CD4-positive, alpha-beta T cell treated with Interleukin-12 subunit alpha and Interleukin-12 subunit beta, for 1 hour (primary cell): ENCODE data around the gene IDI2.

ENCODE experiments used
- DNase-seq: peaks from one replicate; pipeline ENCODE4 v3.0.0-alpha.2; 2020

The IDI2 gene

DNA sequence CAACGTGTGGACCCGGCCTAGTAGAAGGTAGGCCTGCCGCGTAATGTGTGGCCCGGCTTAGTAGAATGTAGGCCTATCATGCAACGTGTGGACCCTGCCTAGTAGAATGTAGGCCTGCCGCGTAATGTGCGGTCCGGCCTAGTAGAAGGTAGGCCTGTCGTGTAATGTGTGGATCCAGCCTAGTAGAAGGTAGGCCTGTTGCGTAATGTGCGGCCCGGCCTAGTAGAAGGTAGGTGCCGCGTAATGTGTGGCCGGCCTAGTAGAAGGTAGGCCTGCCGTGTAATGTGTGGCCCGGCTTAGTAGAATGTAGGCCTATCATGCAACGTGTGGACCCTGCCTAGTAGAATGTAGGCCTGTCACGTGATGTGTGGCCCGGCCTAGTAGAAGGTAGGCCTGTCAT, 49.3 kb downstream of the IDI2 start:
- DNase-seq, result no peak

DNA sequence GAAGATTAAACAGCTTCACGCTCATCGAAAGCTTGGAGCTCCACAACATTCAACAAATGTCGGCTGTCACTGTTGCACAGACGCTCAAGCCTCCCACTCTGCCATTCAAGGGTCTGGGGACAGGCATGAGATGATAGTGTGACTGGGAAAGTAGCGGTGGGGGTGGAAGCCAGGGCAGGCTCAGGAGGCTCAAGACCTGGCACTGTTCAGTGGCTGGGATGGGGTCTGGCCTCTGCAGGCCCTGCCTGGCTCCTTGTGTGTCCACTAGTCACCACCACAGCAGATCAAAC, 50.9 kb downstream of the IDI2 start:
- DNase-seq, result no peak

DNA sequence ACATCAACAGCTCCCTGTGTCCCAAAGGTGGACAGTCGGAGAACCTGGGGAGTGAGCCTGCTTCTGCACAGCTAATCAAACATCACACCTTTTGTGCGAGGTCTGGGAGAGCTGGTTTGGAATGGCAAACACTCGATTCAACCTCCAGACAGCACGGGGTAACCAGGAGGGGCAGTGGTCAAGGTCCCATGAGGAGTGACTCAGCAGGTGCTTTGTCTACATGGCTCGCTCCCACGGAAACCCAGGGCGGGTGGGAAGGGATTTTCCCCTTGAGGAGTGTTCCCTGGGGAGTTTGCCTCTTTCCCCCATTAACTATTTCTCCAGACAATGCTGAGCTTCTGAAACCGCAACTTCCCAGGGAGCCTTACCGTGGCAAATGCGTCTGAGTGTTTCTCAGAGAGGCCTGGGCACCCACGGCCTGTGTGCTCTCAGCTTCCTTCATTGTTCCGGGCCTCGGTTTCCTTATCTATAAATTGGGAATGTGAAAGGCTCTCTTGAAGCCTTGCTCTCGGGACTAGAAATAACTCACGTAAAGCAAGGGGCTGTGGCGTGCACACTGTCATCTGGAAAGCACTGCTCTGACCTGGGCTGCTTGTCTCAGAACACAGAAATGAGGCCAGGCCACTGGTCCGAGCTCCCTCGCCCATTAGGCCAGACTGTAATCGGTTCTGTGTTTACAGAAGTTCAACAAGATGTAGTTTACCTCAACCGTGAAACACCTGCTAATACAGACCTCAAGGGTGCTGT, 51.4 kb downstream of the IDI2 start:
- DNase-seq, result no peak

GRCh38 chr10:972763-973162, 52.9 kb downstream of the IDI2 start:
- DNase-seq, result no peak

DNA sequence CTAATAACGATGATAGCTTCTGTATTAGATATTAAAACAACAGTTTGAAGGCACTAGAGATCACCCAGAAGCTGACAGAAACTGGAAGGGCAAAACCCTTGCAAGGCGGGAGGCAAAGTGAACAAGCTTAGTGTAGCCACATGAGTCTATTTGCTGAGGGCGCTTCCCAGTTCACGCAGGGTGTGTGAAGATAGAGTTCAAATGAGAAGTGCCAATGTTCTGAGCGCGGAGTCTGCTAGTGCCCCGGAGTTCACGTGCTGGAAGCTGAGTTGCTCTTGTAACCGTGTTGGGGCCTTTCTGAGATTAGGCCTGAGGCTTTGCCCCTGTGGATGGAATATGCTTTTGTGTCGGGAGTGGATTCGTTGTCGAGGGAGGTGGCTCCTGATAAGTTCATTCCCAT, 54.0 kb downstream of the IDI2 start:
- no peak for DNase-seq

GRCh38 chr10:971150-971542, 54.5 kb downstream of the IDI2 start:
- no peak for DNase-seq

DNA sequence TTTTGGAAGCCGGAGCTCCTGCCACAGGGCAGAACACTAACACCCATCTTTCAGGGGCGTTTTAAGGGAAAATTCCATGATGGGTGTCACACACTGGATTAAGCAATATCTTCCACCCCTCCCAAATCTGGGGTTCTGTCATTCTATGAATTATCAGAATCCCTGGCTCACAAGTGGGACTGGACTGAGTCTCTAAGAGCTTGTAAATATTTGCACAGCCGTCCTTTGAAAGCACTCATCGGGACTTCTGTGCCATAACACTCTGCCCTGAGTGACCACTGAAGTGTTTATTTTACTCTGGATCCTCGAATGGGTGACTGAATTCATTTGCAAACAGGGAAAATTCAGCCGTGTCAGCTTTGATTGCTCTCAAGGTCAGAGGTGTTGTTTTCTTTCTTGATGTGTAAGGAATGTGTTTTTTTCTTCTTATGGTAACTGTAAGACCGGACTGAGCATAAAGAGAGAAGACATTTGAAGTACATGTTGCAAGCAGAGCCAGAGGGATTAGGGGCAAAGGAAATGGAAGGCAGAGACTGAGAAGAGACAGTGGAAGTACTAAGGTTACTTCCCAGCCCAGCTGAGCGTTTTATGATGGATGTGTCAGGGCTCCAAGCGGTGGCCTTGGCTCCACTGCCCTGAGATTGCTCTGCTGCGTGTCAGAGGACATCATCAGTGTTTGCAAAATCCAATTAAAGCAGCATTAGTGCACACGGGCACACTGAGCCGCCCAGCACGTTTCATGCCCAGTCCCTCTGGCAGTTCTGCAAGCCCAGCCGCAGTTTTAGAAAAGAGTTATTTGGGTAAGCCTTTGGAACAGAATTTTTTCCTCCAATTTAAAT, 55.1 kb downstream of the IDI2 start:
- no peak for DNase-seq

DNA sequence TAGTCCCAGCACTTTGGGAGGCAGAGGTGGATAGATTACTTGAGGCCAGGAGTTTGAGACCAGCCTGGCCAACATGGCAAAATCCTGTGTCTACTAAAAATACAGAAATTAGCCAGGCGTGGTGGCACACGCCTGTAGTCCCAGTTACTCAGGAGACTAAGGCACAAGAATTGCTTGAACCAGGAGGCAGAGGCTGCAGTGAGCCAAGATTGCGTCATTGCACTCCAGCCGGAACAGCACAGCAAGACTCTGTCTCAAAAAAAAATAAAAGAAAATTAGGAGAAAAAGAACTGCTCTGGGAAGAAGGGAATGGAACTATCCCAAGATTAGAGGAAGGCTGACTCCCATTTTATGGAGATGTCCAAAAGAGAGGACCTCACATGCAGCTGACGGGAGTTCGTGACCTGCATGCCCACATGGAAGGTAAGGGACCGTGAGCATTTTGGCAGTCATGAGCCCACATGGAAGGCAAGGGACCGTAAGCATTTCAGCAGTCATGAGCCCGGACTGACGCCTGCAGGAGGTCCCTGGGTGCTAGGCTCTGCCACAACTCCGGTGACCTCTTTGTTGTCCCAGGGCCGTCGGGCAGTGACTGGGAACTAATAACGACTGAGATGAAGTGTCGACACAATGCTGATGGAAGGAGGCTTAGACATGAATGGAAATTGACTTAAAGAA, 56.0 kb downstream of the IDI2 start:
- DNase-seq, result no peak
